NCI-H1105 treated with DMSO at 0.1 percent for 48 hours (cell line): ENCODE measurements around the gene DCST1.

Experiments
- DNase-seq: peaks from one replicate; lab custom pipeline; 2025; lab: John Stamatoyannopoulos, UW

The DCST1 gene

DNA sequence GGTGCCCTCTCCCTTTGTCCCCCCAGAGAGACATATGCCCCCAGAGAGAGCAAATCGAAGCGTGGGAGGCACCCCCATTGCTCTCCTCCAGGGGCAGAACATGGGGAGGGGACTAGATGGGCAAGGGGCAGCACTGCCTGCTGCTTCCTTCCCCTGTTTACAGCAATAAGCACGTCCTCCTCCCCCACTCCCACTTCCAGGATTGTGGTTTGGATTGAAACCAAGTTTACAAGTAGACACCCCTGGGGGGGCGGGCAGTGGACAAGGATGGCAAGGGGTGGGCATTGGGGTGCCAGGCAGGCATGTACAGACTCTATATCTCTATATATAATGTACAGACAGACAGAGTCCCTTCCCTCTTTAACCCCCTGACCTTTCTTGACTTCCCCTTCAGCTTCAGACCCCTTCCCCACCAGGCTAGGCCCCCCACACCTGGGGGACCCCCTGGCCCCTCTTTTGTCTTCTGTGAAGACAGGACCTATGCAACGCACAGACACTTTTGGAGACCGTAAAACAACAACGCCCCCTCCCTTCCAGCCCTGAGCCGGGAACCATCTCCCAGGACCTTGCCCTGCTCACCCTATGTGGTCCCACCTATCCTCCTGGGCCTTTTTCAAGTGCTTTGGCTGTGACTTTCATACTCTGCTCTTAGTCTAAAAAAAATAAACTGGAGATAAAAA lies 53.4 kb downstream of the DCST1 start:
- no peak for DNase-seq

DNA sequence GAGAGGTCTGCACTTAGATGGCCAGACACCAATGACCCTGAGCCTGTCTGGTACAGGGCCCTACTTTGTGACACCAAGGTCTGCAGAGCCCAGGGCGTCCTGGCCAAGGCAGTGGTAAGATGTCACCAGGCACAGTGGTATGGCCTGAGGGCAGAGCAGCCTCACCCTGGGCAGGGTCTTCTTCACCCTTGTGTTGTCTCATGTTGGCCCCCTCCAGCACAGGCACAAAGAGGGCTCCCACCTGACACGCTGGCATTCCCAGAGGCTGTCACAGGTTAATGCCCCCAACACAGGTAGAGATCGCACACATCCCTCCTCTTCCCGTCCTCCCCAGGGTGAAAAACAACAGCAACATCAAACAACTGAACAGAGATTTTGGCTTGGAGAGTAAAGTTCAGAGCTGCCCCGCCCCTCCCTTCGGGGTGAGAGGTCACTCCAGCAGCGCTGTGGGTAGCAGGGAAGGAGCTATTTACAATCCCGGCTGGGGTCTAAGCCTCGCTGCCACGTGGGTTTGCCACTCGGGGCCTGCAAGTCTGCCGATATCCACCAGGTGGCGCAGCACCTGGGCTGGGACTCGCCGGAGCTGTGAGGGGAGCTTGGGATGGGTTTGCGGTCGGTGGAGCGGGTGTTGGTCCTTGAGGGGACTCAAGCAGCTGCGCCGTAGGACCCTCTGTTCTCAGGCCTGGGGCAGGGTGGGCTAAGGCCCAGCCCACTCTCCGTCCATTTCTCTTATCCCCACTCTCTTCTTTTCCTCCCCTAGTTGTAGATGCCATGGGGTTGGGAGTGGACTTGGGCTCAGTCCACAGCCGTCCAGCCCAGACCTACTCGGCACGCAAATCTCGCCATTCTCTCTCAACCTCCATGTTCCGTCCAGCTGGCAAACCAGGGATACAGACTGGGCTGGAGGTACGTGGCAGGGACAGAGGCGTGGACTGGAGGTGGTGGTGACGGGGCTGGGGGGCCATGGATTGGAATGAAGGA lies 57.7 kb downstream of the DCST1 start:
- DNase-seq: peak; percentile 59

DNA sequence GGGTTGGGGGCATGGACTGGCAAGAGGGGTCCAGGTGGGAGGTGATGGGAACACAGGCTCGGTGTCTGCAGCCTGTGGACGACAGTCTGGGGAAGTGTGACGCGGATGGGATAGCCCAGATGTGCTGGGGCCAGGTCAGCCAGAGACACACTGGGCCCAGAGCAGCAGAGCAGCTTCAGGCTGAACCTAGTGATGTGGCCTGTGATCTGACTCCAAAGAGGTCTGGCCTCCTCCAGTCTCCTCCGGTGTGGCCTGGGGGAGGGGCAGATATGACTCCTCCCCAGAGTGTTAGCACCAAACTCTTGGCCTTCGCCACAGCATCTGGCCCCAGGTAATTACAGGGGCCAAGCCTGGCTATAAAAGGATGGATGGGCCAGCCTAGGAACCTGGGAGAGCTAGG lies 58.5 kb downstream of the DCST1 start:
- DNase-seq: no peak

DNA sequence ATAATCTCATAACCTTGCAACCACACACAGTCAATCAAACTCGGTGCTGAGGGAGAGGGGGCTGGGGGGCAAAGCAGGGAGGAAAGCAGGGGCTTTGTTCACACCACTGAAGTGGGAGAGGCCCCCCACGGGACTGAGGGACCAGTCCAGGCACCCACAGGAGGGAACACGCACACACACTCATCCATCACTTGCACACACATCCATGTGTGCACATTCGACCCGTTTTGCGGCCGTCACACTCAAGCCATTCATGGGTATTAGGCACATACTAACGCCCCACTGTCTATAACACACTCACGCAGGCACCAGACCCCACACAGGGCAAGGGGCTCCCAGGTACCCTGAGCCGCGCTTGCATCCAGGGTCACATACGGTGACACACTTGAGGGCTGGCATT lies 59.0 kb downstream of the DCST1 start:
- DNase-seq: no peak

DNA sequence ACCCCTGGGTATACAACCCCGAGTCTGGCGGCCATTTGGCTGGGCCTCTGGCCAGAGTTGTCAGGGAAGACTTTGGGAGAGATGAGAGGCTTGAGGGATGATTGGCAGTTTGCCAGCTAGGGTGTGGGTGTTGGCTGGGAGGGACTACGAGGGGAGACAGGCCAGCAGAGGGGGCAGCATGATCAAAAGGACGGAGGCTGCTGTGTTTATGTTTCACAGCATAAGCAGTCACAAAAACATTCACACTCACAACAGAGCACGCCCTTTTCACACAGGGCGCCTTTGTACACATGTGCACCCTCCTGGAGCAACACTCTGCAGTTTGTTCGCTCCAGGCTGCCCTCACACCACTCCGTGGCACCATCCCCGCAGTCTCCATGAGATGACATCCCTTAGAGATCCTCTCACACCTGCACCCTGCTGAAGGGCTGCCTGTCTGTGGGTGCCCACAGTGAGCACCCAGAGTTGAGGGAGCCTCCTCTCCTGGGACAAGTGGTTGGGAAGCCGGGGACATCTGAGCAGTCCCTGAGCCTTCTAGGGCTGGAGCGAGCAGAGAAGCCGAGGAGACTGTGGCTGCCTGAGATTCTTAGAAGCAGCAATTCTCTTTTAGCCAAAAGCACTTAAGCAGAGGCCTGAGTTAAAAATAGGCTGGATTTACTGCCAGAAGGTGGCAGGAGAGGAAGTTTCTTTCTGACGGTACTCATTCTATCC lies 60.4 kb downstream of the DCST1 start:
- DNase-seq: peak; percentile 93

DNA sequence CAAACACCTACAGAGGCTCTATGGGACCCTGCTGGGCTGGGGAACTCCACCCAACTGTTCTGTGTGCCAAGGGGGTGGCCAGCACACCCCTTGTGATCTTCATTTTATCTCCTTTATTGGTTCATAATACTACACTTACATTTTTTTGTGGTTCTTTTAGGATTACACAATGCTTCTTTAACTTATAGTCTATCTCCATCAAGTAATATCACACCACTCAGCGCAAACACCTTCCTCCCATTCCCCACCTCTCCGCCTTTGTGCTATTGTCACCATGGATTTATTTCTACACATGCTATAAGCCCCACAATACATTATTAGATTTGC lies 61.0 kb downstream of the DCST1 start:
- DNase-seq: no peak

DNA sequence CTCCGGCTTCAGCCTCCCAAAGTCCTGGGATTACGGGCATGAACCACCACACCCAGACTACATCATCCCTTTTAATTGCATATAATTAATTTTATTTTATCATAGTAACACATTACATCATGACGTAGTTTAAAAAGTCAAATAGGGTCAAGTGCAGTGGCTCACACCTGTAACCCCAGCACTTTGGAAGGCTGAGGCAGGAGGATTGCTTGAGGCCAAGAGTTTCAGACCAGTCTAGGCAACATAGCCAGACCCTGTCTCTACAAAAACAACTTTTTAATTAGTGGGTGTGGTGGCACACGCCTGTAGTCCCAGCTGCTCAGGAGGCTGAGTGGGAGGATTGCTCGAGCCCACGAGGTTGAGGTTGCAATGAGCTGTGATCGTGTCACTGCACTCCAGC lies 65.7 kb downstream of the DCST1 start:
- DNase-seq: no peak
